Caco-2 (cell line): ENCODE data around the gene MON2. TPM values are rescaled to one million over a fixed set of nuclear protein-coding genes. Genes with fewer than 3 reads are reported as not detected.

Source experiments
- BruUV-seq: library from RNA; stranded (reverse); fragments of 400-500 nt; replicated peaks from 2 replicates; lab custom pipeline; 2021; lab: Mats Ljungman, UMichigan
- CTCF ChIA-PET: fragments of 300-600 bp; sonication (Branson Sonifier 250); formaldehyde crosslinking; loops from one replicate; lab custom pipeline; 2022; ENCODE audit warnings: antibody characterized with exemption; lab: Charles Lee
- POLR2A ChIA-PET: fragments of 300-600 bp; sonication (Branson Sonifier 250); formaldehyde crosslinking; loops from one replicate; lab custom pipeline; 2022; ENCODE audit warnings: antibody characterized with exemption; lab: Charles Lee
- DNase-seq, 2 experiments: peaks; one replicate each; pipeline versions ENCODE4 v3.0.0 to v3.0.0-alpha.2; 2020 to 2022
- H3K27me3 ChIP-seq: replicated peaks from 2 replicates; pipeline ENCODE4 v1.6.0; 2011; ENCODE audit warnings: low read length; ENCODE audit not compliant: control insufficient read depth, insufficient read depth
- H3K36me3 ChIP-seq: 2 replicates; pipeline ENCODE4 v1.5.1; 2011; ENCODE audit warnings: low read length; ENCODE audit not compliant: control insufficient read depth, insufficient read depth
- H3K4me1 ChIP-seq: fragments of 250-450 bp; sonication (Bioruptor Pico); 2 replicates; pipeline ENCODE4 v1.5.1; 2020; ENCODE audit warnings: mild to moderate bottlenecking
- H3K4me3 ChIP-seq: 2 replicates; pipeline ENCODE4 v1.5.1; 2011; ENCODE audit warnings: low read depth, mild to moderate bottlenecking, control low read depth, low read length
- H3K9me3 ChIP-seq: fragments of 250-450 bp; sonication (Bioruptor Pico); 2 replicates; pipeline ENCODE4 v1.5.1; 2020; ENCODE audit warnings: mild to moderate bottlenecking, moderate library complexity
- H3K27ac Mint-ChIP-seq: one replicate; pipeline ENCODE4 v1.8.0; 2022; ENCODE audit warnings: mixed read lengths; ENCODE audit not compliant: unreplicated experiment
- H3K27me3 Mint-ChIP-seq: one replicate; pipeline ENCODE4 v1.8.0; 2022; ENCODE audit warnings: mixed read lengths; ENCODE audit not compliant: insufficient read depth, unreplicated experiment
- H3K36me3 Mint-ChIP-seq: one replicate; pipeline ENCODE4 v1.8.0; 2022; ENCODE audit warnings: mild to moderate bottlenecking, mixed read lengths; ENCODE audit not compliant: insufficient read depth, unreplicated experiment
- H3K4me1 Mint-ChIP-seq: one replicate; pipeline ENCODE4 v1.8.0; 2022; ENCODE audit warnings: low read depth, mixed read lengths; ENCODE audit not compliant: unreplicated experiment
- H3K4me3 Mint-ChIP-seq: one replicate; pipeline ENCODE4 v1.8.0; 2022; ENCODE audit warnings: mild to moderate bottlenecking, moderate library complexity, mixed read lengths; ENCODE audit not compliant: unreplicated experiment
- H3K9me3 Mint-ChIP-seq: one replicate; pipeline ENCODE4 v1.8.0; 2022; ENCODE audit warnings: mixed read lengths; ENCODE audit not compliant: unreplicated experiment
- CTCF ChIP-seq, 2 experiments: fragments of 200-600 bp in 1 of 2; IDR thresholded peaks; 1 replicate in 1 of 2; 2 replicates in 1 of 2; pipeline versions ENCODE4 v1.5.1 to v1.8.0; 2011 to 2022; ENCODE audit warnings: antibody characterized with exemption in 1 of 2, control low read depth in 1 of 2, inconsistent platforms in 1 of 2, low read depth in 1 of 2, low read length in 1 of 2, mild to moderate bottlenecking in 1 of 2, moderate library complexity in 1 of 2; ENCODE audit not compliant: insufficient read depth in 1 of 2, severe bottlenecking in 1 of 2, unreplicated experiment in 1 of 2
- intact Hi-C: fragments of 100-400 bp; cut with micrococcal nuclease; formaldehyde crosslinking; loops from one replicate; pipeline ENCODE4 v1.10.0; 2022; ENCODE audit not compliant: unreplicated experiment
- total RNA-seq: library from RNA; stranded (reverse); gene quantifications from 2 replicates; pipeline ENCODE4 v1.2.3, GENCODE V29; 2022

MON2 gene
- total RNA-seq, 1 experiment from 2014 or later, result 30.8 TPM

- no peaks in the 10 kb centered on the region for H3K4me1 ChIP-seq
- Mint-ChIP-seq H3K27me3 (no peaks in the 10 kb centered on the region), H3K27ac (no peak overlapping the region), H3K9me3 (no peaks in the 10 kb centered on the region), H3K36me3 (no peaks in the 10 kb centered on the region), H3K4me1 (no peaks in the 10 kb centered on the region), H3K4me3 (no peak overlapping the region)
- no peaks in the 10 kb centered on the region for H3K27me3 ChIP-seq
- H3K36me3 ChIP-seq, result no peaks in the 10 kb centered on the region
- CTCF ChIA-PET, result no interaction called here
- no peak for DNase-seq
- H3K9me3 ChIP-seq, result no peaks in the 10 kb centered on the region
- POLR2A ChIA-PET, result no interaction called here
- BruUV-seq, result no TSS peak
- TF ChIP-seq CTCF (IDR thresholded peaks at IDR 0.05; ENCODE audit: insufficient read depth in 1 of 2, low read depth in 1 of 2, low read length in 1 of 2, severe bottlenecking in 1 of 2, unreplicated experiment in 1 of 2), result no peak
- intact Hi-C loops, result no loop called here
- H3K4me3 ChIP-seq, result no peak overlapping the region
These were observed 163.5 kb downstream of the MON2 start for GRCh38 chr12:62629971-62630739.

DNA sequence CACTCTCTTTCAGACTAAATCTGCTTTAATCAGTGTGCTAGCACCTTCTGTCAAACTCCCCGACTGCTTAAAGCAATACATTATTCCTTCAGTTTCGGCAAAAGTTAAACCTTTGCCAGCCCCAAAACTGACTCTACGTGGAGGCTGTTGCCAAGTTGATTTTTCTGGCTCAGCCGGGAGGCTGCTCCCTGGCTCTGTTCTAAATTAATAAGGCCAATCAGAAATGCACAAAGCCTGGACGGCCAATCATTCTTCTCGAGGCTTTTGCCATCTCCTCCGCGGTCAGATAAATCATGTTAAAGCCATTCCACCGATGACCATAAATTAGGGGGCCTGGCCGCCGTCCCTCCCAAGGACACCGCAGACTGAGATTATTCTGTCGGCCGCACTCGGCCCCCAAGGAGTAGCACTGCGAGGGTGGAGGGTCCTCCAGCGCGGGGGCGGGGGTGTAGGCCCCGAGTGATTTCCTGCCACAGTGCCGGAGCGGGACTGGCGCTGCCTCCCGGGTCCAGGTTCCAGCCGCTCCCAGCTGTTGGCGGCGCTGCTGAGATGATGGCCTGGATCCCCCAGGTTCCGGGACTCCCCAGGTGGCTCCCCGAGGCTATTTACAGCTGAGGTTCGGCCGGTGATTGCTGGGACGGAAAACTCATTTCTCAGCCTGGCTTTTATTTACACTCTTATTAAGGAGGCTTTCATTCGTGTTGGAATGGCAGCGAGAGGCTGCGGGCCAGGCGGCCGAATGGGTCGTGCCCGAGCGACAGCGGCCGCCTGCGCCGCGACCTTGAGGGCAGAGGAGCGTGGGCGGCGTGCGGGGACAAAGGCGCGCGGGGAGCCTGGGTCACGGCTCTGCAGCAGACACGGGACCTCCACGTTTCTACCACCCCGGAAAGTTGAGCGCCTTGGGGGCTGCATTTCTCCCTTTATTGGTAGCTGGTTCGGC is 165.1 kb downstream of the MON2 start:
- DNase-seq, result peak in 1 of 2 experiments; percentile 37
- no peaks in the 10 kb centered on the region for H3K27me3 Mint-ChIP-seq
- POLR2A ChIA-PET, result no interaction called here

More for the DNA sequence above, 165.1 kb downstream of the MON2 start:
- Mint-ChIP-seq H3K9me3 (no peaks in the 10 kb centered on the region), H3K27ac (no peak overlapping the region), H3K36me3 (no peaks in the 10 kb centered on the region), H3K4me3 (peak overlapping the region; percentile 69), H3K4me1 (no peaks in the 10 kb centered on the region)
- Histone ChIP-seq H3K36me3 (no peaks in the 10 kb centered on the region), H3K4me3 (peak overlapping the region; percentile 46), H3K4me1 (no peaks in the 10 kb centered on the region), H3K9me3 (no peaks in the 10 kb centered on the region), H3K27me3 (no peaks in the 10 kb centered on the region)
- intact Hi-C loops, result no loop called here
- TF ChIP-seq CTCF (IDR thresholded peaks at IDR 0.05; ENCODE audit: insufficient read depth in 1 of 2, low read depth in 1 of 2, low read length in 1 of 2, severe bottlenecking in 1 of 2, unreplicated experiment in 1 of 2), result peak in 1 of 2 experiments; percentile 34
- no TSS peak for BruUV-seq
- CTCF ChIA-PET, result interaction anchor here (1.0 kb wide), 1 partner anchor 29 kb away, joined by 3 read pairs; no protein-coding TSS in a partner anchor
